Measurements from ENCODE around the gene SMYD1. TPM values are rescaled to one million over a fixed set of nuclear protein-coding genes. Genes with fewer than 3 reads are reported as not detected.

The SMYD1 gene
- total and polyA plus RNA-seq, 2 donors (not counting 3 experiments of a cell fraction or from before 2014, with no cell fraction given) = not detected

DNA sequence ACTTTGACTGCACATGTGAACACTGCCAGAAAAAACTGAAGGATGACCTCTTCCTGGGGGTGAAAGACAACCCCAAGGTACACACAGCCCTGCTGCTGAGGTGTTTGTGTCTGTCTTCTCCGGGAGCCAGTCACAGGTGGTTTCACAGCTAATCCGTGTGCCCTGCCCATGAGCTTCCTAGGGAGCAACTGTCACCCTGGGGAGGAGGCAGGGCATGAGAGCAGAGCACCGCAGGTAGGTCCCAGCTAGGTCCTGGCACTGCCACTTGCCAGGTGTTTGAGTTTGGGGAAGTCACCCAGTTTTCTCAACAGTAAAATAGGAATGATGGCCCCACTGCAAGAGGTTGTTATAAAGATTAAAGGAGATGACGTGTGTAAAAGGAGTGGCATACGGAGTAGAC, 29.1 kb downstream of the SMYD1 start:
- H3K9ac ChIP-seq (replicated peaks; ENCODE audit: extremely low read depth, insufficient read depth, low read length) = no peak overlapping the region
- CTCF ChIA-PET = interaction anchor here (1.2 to 1.3 kb wide), 2 partner anchors 16 to 37 kb away, joined by 3 read pairs; no protein-coding TSS in a partner anchor
- no peaks in the 10 kb centered on the region for H3K4me1 ChIP-seq (ENCODE audit: control insufficient read depth, extremely low read depth, insufficient read depth, low read length)
- no TSS peak for BruUV-seq (replicated peaks)
- H3K27ac ChIP-seq (ENCODE audit: insufficient read depth, low read depth, low read length) = no peak overlapping the region
- H4K20me1 ChIP-seq (replicated peaks; ENCODE audit: control insufficient read depth, extremely low read depth, insufficient read depth, low read length) = no peaks in the 10 kb centered on the region
- DNase-seq (ENCODE audit: low read depth, low spot score) = no peak
- TF ChIP-seq JUN (IDR thresholded peaks at IDR 0.05; ENCODE audit: borderline replicate concordance, insufficient read depth, insufficient read length, low read depth) (no peak), GATA2 (IDR thresholded peaks at IDR 0.05; ENCODE audit: insufficient read depth, insufficient read length, low read depth, low read length) (no peak), POLR2A (IDR thresholded peaks at IDR 0.05; ENCODE audit: low read depth, low read length) (no peak), MYC (IDR thresholded peaks at IDR 0.05; ENCODE audit: low read depth, low read length) (no peak), POLR2AphosphoS5 (IDR thresholded peaks at IDR 0.05; ENCODE audit: insufficient read depth, low read depth, low read length) (no peak), FOS (IDR thresholded peaks at IDR 0.05; ENCODE audit: borderline replicate concordance, insufficient read depth, low read length) (no peak), EZH2 (IDR thresholded peaks at IDR 0.05; ENCODE audit: borderline replicate concordance, low read depth, low read length, severe bottlenecking) (no peak)
- TF ChIP-seq, protein P1, sequence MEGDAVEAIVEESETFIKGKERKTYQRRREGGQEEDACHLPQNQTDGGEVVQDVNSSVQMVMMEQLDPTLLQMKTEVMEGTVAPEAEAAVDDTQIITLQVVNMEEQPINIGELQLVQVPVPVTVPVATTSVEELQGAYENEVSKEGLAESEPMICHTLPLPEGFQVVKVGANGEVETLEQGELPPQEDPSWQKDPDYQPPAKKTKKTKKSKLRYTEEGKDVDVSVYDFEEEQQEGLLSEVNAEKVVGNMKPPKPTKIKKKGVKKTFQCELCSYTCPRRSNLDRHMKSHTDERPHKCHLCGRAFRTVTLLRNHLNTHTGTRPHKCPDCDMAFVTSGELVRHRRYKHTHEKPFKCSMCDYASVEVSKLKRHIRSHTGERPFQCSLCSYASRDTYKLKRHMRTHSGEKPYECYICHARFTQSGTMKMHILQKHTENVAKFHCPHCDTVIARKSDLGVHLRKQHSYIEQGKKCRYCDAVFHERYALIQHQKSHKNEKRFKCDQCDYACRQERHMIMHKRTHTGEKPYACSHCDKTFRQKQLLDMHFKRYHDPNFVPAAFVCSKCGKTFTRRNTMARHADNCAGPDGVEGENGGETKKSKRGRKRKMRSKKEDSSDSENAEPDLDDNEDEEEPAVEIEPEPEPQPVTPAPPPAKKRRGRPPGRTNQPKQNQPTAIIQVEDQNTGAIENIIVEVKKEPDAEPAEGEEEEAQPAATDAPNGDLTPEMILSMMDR (IDR thresholded peaks at IDR 0.05; ENCODE audit: extremely low read depth in 1 of 2, insufficient read depth in 1 of 2, low read depth in 1 of 2, low read length in 2 of 2) = no peak
- TF ChIP-seq, protein P2, sequence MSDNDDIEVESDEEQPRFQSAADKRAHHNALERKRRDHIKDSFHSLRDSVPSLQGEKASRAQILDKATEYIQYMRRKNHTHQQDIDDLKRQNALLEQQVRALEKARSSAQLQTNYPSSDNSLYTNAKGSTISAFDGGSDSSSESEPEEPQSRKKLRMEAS (IDR thresholded peaks at IDR 0.05; ENCODE audit: insufficient read depth, insufficient read length) = no peak
- no peaks in the 10 kb centered on the region for H3K27me3 ChIP-seq (ENCODE audit: control insufficient read depth in 2 of 2, insufficient read depth in 2 of 2, low read length in 2 of 2)
- no peaks in the 10 kb centered on the region for H3K79me2 ChIP-seq (ENCODE audit: control insufficient read depth, insufficient read depth, low read length)
- H3K4me3 ChIP-seq (replicated peaks in 1 of 3; ENCODE audit: insufficient read depth in 1 of 3, low read depth in 1 of 3, low read length in 3 of 3) = no peak overlapping the region
- POLR2A ChIA-PET = no interaction called here
- intact Hi-C loops (cut with micrococcal nuclease) = no loop called here
- no peaks in the 10 kb centered on the region for H3K36me3 ChIP-seq (ENCODE audit: control insufficient read depth in 2 of 2, extremely low read depth in 1 of 2, insufficient read depth in 2 of 2, low read length in 2 of 2)
- H3K9me1 ChIP-seq (replicated peaks; ENCODE audit: control insufficient read depth, extremely low read depth, insufficient read depth, low read length) = no peaks in the 10 kb centered on the region
- no peaks in the 10 kb centered on the region for H3K9me3 ChIP-seq (replicated peaks; ENCODE audit: control insufficient read depth, insufficient read depth, low read length)
- H3K4me2 ChIP-seq (ENCODE audit: insufficient read depth, low read length) = no peak overlapping the region
- dilution Hi-C loops (cut with MboI; ENCODE audit: extremely low pct_ligation_motif_present, low sequenced_read_pairs) = no loop called here
- no peak for FAIRE-seq
- H2AFZ ChIP-seq (ENCODE audit: low read depth, low read length) = no peak overlapping the region
